ENCODE measurements around the gene SNRNP200. TPM values are rescaled to one million over a fixed set of nuclear protein-coding genes. Genes with fewer than 3 reads are reported as not detected.

Gene SNRNP200
- total RNA-seq, 1 donor from 2014 or later, result 66.6 TPM

Other genes with a start within 250 kb of the SNRNP200 start
- 5.2 TPM for gene ADRA2B, start 189.0 kb downstream of the SNRNP200 start, total RNA-seq
- gene ASTL, start 167.0 kb downstream of the SNRNP200 start, total RNA-seq, result not detected
- 8.0 TPM for gene DUSP2, start 160.1 kb downstream of the SNRNP200 start, total RNA-seq
- gene STARD7, start 96.7 kb downstream of the SNRNP200 start, total RNA-seq, result 242 TPM
- 17.4 TPM for gene TMEM127, start 39.5 kb downstream of the SNRNP200 start, total RNA-seq
- 74.4 TPM for gene CIAO1, start 39.3 kb downstream of the SNRNP200 start, total RNA-seq
- gene ITPRIPL1, start 19.8 kb upstream of the SNRNP200 start, total RNA-seq, result 6.3 TPM
- 4.6 TPM for gene NCAPH, start 30.2 kb upstream of the SNRNP200 start, total RNA-seq
- 2.7 TPM for gene NEURL3, start 199.8 kb upstream of the SNRNP200 start, total RNA-seq
- gene ARID5A, start 231.2 kb upstream of the SNRNP200 start, total RNA-seq, result 21.1 TPM

Measured in tongue (tissue), 1 donor.